Activated naive CD4-positive, alpha-beta T cell treated with anti-CD3 and anti-CD28 coated beads for 36 hours (primary cell): Measurements from ENCODE around the gene C19orf47. TPM values are rescaled to one million over a fixed set of nuclear protein-coding genes. Genes with fewer than 3 reads are reported as not detected.

Experiments used
- CTCF ChIA-PET: fragments of 350-600 bp; sonication (Branson Sonifier 250); formaldehyde crosslinking; loops from one replicate; lab custom pipeline; 2021; ENCODE audit warnings: antibody characterized with exemption; lab: Charles Lee
- DNase-seq: peaks from one replicate; pipeline ENCODE4 v3.0.0-alpha.2; 2020
- H3K27ac Mint-ChIP-seq: one replicate; pipeline ENCODE4 v1.8.0; 2021; ENCODE audit warnings: mild to moderate bottlenecking, mixed read lengths
- H3K27me3 Mint-ChIP-seq: one replicate; pipeline ENCODE4 v1.8.0; 2021; ENCODE audit warnings: low read depth, mixed read lengths
- H3K36me3 Mint-ChIP-seq: one replicate; pipeline ENCODE4 v1.8.0; 2021; ENCODE audit warnings: low read depth, mixed read lengths
- H3K4me1 Mint-ChIP-seq: one replicate; pipeline ENCODE4 v1.8.0; 2021; ENCODE audit warnings: low read depth, mixed read lengths
- H3K4me3 Mint-ChIP-seq: one replicate; pipeline ENCODE4 v1.8.0; 2021; ENCODE audit warnings: mild to moderate bottlenecking, moderate library complexity, mixed read lengths
- H3K9me3 Mint-ChIP-seq: one replicate; pipeline ENCODE4 v1.8.0; 2021; ENCODE audit warnings: mixed read lengths
- intact Hi-C: fragments of 100-400 bp; cut with micrococcal nuclease; formaldehyde crosslinking; loops from one replicate; pipeline ENCODE4 v1.15.1; 2023
- total RNA-seq, 2 experiments: library from RNA; stranded (reverse); gene quantifications; one replicate each; pipeline ENCODE4 v1.2.3, GENCODE V29; 2021

Gene C19orf47
- total RNA-seq, 2 experiments from 2014 or later = 13.5 to 14.6 TPM

GRCh38 chr19:40281381-40282208, 66.6 kb downstream of the C19orf47 start:
- Mint-ChIP-seq H3K27ac (no peak overlapping the region), H3K4me3 (no peak overlapping the region), H3K27me3 (no peaks in the 10 kb centered on the region), H3K36me3 (peaks cover 4% of the 10 kb centered on the region), H3K4me1 (peaks cover 74% of the 10 kb centered on the region), H3K9me3 (no peaks in the 10 kb centered on the region)
- DNase-seq = no peak
- intact Hi-C loops = loop anchor here (5.0 kb wide), 1 partner anchor 54 kb away; the partner anchor contains the start of gene CCNP
- CTCF ChIA-PET = interaction anchor here (0.5 to 1.3 kb wide), 2 partner anchors 24 to 97 kb away, joined by 3 to 5 read pairs; no protein-coding TSS in a partner anchor

DNA sequence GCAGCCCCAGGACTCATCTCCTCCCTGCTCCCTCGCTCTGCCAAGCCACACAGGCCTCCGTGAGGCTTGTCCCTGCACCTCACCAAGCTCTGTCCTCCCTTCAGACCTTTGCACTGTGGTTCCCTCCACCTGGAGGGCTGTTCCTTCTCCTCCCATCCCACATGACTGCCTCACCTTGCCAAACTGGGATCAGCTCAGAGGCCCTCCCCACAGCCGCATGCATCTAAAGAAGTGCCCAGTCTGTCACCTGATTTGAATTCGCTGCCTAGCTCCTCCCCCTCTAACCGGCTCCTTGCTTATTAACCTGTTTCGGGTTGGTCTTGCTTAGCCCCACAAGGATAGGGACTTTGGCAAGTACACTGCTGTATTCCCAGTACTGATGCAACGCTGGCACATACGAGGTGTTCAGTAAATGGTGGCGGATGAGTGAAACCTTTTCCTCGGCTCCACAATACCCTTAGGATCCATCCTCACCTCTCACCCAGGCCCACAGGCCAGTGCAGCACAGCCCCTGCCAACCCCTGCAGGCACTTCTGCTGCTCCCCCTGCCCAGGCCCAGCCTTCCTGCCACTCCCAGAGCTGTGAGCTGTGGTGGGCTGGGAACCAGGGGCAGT, 67.5 kb downstream of the C19orf47 start:
- Mint-ChIP-seq H3K27me3 (no peaks in the 10 kb centered on the region), H3K36me3 (peaks cover 4% of the 10 kb centered on the region), H3K4me3 (no peak overlapping the region), H3K27ac (peak overlapping the region; percentile 31), H3K9me3 (no peaks in the 10 kb centered on the region), H3K4me1 (peaks cover 76% of the 10 kb centered on the region)
- DNase-seq = no peak
- intact Hi-C loops = loop anchor here (5.0 kb wide), 1 partner anchor 53 kb away; the partner anchor contains the start of gene CCNP
- CTCF ChIA-PET = interaction anchor here (0.6 to 1.3 kb wide), 2 partner anchors 25 to 1758 kb away, joined by 4 to 5 read pairs; no protein-coding TSS in a partner anchor

DNA sequence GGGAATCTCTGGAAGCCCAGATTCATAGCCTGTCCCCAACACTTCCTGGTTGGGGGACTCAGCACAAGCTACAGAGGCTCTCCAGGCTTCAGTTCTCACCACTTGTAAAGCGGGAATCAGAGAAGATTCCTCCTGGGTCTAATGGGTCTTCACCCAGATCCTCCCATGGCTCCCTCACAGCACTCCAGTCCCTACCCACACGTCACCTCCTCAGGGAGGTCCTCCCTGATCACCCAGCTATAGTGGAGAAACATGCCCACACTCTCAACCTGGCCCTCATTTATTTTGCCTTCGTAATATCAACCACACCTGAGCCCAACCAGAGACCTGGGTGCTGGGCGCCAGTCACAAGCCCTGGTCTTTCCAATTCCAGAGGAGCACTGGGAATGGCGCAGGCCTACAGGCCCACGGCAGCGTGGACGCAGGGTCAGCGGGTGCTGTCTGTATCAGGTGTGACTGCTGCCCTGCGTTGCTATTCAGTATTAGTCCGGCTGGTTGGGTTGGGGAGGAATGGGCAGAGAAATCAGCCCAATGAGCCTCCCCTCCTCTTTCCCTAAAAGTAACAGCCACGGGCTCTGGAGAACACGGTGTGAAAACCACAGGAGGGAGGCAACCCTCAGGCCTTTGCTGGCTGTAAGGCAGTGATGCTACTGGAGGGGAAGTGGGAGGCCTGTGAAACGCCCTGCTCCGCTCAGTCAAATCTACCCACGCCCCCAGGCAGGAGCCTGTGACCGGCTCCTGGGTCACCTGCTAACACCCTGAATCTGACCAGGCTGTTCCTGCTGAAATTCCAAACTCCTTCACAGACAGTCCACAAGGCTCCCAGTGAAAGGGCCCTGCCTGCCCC, 68.2 kb downstream of the C19orf47 start:
- Mint-ChIP-seq H3K36me3 (peaks cover 4% of the 10 kb centered on the region), H3K4me1 (peaks cover 78% of the 10 kb centered on the region), H3K27ac (peak overlapping the region; percentile 61), H3K9me3 (no peaks in the 10 kb centered on the region), H3K4me3 (no peak overlapping the region), H3K27me3 (no peaks in the 10 kb centered on the region)
- DNase-seq = no peak
- intact Hi-C loops = loop anchor here (5.0 kb wide), 1 partner anchor 53 kb away; the partner anchor contains the start of gene CCNP
- CTCF ChIA-PET = interaction anchor here (0.6 to 1.3 kb wide), 2 partner anchors 25 to 1757 kb away, joined by 4 to 5 read pairs; no protein-coding TSS in a partner anchor

GRCh38 chr19:40279120-40279551, 69.1 kb downstream of the C19orf47 start:
- Mint-ChIP-seq H3K9me3 (no peaks in the 10 kb centered on the region), H3K27ac (no peak overlapping the region), H3K4me1 (peaks cover 83% of the 10 kb centered on the region), H3K36me3 (no peaks in the 10 kb centered on the region), H3K27me3 (no peaks in the 10 kb centered on the region), H3K4me3 (no peak overlapping the region)
- intact Hi-C loops = no loop called here
- no peak for DNase-seq
- CTCF ChIA-PET = no interaction called here

DNA sequence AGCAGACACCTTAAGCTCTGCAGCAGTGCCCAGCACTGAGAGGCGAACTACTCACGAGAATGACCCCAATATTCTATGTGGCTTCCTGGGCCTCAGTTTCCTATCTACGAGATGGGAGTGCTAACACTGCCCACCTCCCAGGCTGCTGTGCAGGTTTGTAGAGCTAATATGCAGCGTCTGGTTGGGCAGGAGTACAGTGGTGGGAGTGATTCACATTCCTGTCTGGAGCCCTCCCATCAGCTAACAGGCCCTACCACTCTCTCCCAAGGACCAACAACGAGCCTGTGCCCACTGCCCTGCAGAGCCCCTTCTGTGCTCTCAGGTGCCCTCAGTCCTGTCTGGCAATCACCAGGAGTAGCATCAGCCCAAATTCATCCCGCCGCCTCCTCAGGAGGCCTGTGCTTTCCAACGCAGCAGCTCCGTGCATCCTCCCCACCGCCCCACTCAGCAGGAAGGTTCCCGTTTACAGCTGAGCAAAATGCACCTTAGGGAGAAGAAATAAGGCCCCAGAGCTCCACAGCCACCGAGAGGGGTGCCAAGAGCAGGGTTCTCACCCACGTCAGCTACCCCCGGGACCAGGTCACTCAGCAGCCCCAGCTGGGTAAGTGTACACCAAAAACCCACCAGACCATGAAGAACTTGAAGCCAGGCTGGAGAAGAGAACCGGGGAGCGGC, 69.7 kb downstream of the C19orf47 start:
- H3K27ac Mint-ChIP-seq = no peak overlapping the region

DNA sequence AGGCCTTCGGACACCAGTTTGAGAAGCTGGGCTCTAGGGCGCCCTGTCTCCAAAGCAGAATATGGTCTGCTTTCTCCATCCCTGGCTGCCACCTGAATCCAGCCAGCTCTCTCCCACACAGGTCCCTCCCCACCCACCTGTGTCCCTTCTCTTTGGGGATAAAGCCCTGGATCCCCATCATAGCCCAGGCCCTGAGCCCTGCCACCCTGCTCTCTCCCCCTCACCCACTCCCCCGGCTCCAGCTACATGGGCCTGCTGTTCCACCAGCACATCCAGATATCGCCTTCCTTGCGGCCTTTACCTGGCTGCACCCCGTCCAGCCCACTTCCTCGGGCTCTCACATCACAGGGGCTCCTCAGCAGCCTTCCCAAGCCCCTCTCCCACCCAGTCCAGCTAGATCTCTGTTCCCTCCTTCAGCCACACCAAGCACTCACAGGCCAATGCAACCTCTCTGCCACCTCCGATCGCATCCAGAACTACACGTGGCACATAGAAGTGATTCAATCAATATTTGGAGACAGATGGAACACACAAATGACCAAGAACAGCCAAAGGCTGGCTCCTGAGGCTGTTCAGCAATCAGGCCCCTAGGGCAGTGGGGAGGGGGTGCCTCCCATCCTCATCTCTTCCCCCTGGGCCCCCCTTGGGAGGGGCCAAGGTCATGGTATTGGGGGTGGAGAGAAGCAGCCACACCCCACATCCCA, 70.7 kb downstream of the C19orf47 start:
- peaks cover 81% of the 10 kb centered on the region for H3K4me1 Mint-ChIP-seq
- no peaks in the 10 kb centered on the region for H3K36me3 Mint-ChIP-seq
- CTCF ChIA-PET = interaction anchor here (1.4 kb wide), 1 partner anchor 28 kb away, joined by 3 read pairs; no protein-coding TSS in a partner anchor
- no peaks in the 10 kb centered on the region for H3K27me3 Mint-ChIP-seq
- H3K4me3 Mint-ChIP-seq = no peak overlapping the region
- H3K27ac Mint-ChIP-seq = peak overlapping the region; percentile 0
- intact Hi-C loops = no loop called here
- no peak for DNase-seq
- H3K9me3 Mint-ChIP-seq = no peaks in the 10 kb centered on the region

More for the DNA sequence above, 69.7 kb downstream of the C19orf47 start:
- intact Hi-C loops = no loop called here
- no peak for DNase-seq
- CTCF ChIA-PET = interaction anchor here (1.4 kb wide), 1 partner anchor 27 kb away, joined by 3 read pairs; no protein-coding TSS in a partner anchor
- no peak overlapping the region for H3K4me3 Mint-ChIP-seq
- H3K27me3 Mint-ChIP-seq = no peaks in the 10 kb centered on the region
- H3K4me1 Mint-ChIP-seq = peaks cover 83% of the 10 kb centered on the region
- H3K9me3 Mint-ChIP-seq = no peaks in the 10 kb centered on the region
- H3K36me3 Mint-ChIP-seq = no peaks in the 10 kb centered on the region

DNA sequence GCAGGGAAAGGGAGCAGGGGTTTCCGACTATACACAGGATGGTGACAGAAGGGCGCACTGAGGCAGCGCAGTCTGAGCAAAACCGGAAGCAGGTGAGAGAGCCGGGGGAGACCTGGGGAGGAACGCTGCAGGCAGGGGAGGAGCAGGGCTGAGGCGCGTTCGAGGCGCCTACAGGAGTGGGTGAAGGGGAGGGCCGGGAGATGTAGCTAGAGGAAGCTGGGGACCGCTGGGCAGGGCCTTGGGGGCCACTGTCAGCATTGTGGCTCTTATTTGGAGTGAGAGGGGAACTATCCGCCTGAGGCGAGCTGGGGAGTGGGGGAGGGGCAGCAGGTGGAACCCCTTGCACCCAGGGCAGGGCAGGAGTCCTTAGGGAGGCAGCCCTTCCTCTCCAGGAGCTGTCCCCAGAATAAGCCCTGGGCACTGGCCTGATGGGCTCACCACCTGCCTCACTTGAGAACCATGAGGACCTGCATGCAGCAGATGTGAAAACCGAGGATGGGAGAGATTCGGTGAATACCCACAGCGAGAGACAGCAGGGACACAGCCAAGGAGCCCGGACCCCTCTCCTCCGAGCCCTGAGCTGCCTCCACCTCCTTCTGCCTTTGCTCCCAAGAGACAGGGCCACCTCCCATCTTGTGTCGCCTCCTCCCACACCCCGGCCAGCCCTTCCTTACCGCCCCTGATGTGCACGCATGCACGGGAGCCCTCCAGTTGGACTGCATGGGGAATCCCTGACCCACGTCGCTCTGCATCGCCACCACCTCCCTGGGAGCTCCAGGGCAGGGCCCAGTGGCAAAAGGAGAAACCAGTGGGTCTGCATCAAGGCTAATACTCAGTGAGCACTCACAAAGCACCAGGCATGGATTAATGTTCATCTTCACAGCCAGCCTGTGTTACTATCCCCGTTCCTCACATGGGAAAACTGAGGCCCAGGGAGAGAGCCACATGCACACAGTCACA, 73.3 kb downstream of the C19orf47 start:
- intact Hi-C loops = no loop called here
- H3K36me3 Mint-ChIP-seq = peaks cover 4% of the 10 kb centered on the region
- no peaks in the 10 kb centered on the region for H3K9me3 Mint-ChIP-seq
- peak overlapping the region; percentile 12 for H3K4me3 Mint-ChIP-seq
- H3K27me3 Mint-ChIP-seq = no peaks in the 10 kb centered on the region
- CTCF ChIA-PET = no interaction called here
- peak overlapping the region; percentile 39 for H3K27ac Mint-ChIP-seq
- peaks cover 70% of the 10 kb centered on the region for H3K4me1 Mint-ChIP-seq
- DNase-seq = peak; percentile 71

GRCh38 chr19:40273469-40274360, 74.5 kb downstream of the C19orf47 start:
- DNase-seq = no peak
- CTCF ChIA-PET = no interaction called here
- H3K4me1 Mint-ChIP-seq = peaks cover 73% of the 10 kb centered on the region
- H3K27ac Mint-ChIP-seq = no peak overlapping the region
- no peak overlapping the region for H3K4me3 Mint-ChIP-seq
- intact Hi-C loops = no loop called here
- H3K27me3 Mint-ChIP-seq = no peaks in the 10 kb centered on the region
- no peaks in the 10 kb centered on the region for H3K9me3 Mint-ChIP-seq
- H3K36me3 Mint-ChIP-seq = peaks cover 4% of the 10 kb centered on the region

DNA sequence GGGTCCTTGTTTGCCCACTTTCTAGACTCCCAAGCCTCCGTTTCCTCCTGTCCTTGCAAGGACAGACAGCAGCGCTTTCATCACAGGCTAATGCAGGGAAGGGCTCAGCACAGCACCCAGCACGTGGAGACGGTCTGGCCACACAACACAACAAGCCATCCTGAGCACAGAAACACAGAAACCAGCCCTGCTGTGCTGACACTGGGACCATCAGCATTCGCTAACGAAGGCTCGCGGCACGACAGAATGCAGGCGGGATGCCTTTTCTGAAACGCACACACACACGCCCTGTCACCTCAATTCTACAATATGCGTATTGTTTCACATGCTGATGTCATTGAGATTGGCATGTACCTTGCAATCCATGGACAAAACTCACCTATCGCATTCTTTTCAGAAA, 75.9 kb downstream of the C19orf47 start:
- no peaks in the 10 kb centered on the region for H3K27me3 Mint-ChIP-seq
- no peak for DNase-seq
- peaks cover 65% of the 10 kb centered on the region for H3K4me1 Mint-ChIP-seq
- H3K4me3 Mint-ChIP-seq = no peak overlapping the region
- no peaks in the 10 kb centered on the region for H3K9me3 Mint-ChIP-seq
- no peak overlapping the region for H3K27ac Mint-ChIP-seq
- peaks cover 4% of the 10 kb centered on the region for H3K36me3 Mint-ChIP-seq
- CTCF ChIA-PET = no interaction called here
- intact Hi-C loops = no loop called here

DNA sequence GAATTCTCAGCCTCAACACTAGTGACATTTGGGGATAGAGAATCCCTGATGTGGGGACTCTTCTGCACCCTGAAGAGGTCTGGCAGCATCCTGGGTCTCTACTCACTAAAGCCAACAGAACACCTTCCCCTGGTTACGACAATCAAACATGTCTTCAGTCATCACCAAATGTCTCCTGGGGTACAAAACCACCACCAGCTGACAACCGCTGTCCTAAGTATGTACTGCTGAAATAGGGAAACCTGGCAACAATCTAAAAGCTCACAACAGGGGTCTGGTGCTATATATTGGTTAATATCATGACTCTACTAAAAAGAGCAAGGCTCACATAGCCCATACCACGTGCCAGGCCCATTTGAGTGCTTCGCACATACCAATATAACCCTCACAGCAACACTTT, 76.5 kb downstream of the C19orf47 start:
- peaks cover 60% of the 10 kb centered on the region for H3K4me1 Mint-ChIP-seq
- intact Hi-C loops = no loop called here
- peaks cover 4% of the 10 kb centered on the region for H3K36me3 Mint-ChIP-seq
- CTCF ChIA-PET = no interaction called here
- H3K9me3 Mint-ChIP-seq = no peaks in the 10 kb centered on the region
- H3K4me3 Mint-ChIP-seq = no peak overlapping the region
- no peak overlapping the region for H3K27ac Mint-ChIP-seq
- no peak for DNase-seq
- H3K27me3 Mint-ChIP-seq = no peaks in the 10 kb centered on the region
